Measurements from ENCODE around the gene CP.
A peak's percentile ranks its signal among the peaks of the same experiment; 100 is the strongest.
"Not testable (repeated sequence)": the region's sequence is repeated elsewhere in the genome, so short reads cannot be mapped to it uniquely, and the experiment has no call there.

Gene CP

DNA sequence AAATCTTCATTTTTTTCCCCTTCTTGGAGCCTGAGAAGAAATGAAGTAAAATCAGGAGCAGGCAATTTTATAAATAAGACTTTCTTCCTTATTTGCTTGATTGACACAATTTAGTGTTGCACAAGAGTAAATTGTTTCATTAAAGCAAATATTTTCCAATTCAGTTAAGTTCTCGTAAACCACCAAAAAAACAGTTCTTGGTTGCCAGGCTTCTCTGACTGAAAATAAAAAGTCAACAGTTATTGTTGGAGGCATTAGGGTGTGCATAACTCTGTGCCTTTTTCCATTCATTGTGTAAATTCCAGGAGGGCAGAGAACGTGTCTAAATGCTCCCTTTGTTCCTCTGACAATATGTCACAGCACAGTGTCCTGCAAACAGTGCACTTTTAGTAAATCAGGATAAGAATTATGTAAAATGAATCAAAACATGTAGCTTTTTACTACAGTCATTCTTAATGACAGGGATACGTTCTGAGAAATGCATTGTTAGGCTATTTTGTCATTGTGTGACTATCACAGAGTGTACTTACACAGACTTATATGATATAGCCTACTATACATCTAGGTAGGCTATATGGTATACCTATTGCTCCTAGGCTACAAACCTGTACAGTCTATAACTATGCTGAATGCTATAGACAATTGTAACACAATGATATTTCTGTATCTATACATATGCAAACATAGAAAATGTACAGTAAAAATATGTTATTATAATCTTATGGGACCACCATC is at the start of gene CP:
Gene CP, minus strand, starts transcription at position 47 of the 735 bp plus-strand sequence. Its CDS starts 37 bp downstream, at position 10.
- DNase-seq (ENCODE audit: low spot score) = peak; percentile 57

DNA sequence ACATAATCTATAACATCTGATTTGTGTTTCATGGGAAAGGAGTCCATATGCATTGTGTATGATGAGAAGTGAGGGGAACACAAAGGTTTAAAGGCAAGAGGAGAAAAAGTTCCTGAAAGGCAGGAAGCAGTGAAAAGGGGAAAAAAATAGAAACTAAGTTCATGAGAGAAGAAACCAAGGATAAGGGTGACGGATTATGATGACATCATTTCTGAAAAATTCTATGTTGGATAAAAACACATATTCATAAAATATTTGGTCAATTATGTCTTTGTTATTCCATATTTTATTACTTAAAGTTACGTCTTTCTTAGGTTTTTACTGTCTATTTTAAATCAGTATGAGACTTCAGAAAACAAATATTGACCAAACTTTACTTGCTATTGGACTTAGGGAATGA is 48.6 kb upstream of the CP start:
- DNase-seq (ENCODE audit: low spot score) = no peak

DNA sequence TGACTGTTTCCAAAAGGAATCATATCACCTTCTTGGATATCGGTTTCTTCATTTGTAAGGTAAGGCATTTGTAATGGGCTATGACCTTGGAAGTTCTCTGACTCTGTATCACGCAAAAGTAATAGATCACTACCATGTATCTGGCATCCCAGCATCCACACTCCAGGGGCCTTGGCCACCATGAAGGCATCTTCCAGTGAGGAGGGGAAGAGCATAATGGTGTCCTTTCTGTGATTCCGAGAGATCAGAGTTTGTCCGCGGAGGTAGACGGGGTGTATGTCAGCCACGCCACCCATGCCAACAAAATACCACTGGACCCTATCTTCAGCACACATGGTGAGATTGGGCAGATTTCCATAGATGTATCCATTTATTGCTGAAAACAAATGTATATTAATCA is 48.1 kb upstream of the CP start:
- DNase-seq (ENCODE audit: low spot score) = no peak

DNA sequence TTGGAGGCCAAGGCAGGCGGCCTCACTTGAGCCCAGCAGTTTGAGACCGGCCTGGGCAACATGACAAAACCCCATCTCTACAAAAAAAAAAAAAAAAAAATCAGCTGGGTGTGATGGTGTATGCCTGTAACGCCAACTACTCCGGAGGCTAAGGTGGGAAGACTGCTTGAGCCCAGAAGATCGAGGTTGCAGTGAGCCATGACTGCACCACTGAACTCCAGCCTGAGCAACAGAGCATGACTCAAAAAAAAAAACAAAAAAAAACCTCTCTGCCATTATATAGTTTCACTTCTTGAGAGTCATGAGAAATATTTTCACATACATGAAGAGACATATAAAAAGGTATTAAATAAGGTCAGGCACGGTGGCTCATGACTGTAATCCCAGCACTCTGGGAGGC is 45.9 kb upstream of the CP start:
- peak; percentile 46 for DNase-seq (ENCODE audit: low spot score)

DNA sequence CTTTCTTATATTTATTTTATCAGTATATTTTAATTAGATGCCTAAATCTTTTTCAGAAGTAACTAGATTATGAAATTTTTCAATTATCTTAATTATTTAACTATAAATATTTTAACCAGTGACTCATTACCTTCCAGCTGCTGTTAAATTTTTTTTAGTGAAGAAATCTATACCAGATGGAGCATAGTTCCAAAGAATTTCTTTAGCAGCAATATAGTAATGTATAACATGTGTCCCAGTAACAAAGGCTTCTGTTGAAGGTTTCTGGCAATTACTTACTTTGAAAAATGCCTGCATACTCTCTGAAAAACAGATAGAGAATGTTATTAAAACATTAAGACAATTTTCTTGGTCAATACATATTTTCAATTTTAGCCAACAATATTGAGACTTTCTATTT is 45.1 kb upstream of the CP start:
- DNase-seq (ENCODE audit: low spot score) = no peak

DNA sequence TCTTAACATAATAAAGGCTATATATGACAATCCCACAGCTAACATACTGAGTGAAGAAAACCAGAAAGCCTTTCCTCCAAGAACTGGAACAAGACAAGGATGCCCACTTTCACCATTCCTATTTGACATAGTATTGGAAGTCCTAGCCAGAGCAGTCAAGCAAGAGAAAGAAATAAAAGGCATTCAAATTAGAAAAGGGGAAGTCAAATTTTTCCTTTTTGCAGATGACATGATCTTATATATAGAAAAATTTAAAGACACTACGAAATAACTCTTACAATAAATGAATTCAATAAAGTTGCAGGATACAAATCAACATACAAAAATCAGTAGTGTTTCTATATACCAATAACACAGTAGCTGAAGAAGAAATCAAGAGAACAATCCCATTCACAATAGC is 42.2 kb upstream of the CP start:
- no peak for DNase-seq (ENCODE audit: low spot score)

DNA sequence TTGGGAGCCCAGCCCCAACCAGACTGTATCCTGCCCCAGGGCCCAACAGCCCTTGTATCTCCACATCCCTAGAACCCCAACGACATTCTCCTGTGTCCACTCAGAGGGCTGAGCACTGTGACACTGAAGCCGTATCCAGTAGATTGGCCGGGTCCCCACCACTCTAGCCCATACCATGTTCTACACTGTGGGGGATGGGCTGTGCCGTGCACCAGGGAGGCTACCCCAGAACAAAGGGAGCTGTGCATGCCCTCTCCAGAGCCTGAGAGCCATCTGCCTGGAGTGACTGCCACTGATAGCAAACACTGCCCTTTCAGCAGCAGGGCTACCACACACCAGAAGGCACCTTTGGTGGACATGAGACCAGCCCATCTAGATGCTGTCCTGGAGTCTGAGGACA is 37.1 kb upstream of the CP start:
- no peak for DNase-seq (ENCODE audit: low spot score)

DNA sequence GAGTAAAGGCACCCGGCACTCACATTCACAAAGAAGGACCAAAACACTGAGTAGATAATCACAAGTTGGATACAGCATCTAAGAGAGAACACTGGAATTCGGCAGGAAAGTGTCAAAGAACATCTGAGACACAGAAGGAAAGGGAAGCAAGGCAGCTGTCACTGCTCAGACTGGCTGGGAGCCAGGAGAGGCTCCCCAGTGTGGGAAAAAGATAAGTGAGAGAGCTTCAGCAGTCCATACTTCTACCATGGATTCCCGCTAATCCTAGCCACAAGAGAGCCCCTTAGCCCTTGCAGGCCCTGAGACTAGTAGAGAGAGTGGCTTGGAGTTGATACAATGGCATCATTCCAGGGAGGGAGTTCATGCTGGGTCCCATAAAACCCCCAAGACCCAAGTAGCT is 36.7 kb upstream of the CP start:
- DNase-seq (ENCODE audit: low spot score) = no peak

DNA sequence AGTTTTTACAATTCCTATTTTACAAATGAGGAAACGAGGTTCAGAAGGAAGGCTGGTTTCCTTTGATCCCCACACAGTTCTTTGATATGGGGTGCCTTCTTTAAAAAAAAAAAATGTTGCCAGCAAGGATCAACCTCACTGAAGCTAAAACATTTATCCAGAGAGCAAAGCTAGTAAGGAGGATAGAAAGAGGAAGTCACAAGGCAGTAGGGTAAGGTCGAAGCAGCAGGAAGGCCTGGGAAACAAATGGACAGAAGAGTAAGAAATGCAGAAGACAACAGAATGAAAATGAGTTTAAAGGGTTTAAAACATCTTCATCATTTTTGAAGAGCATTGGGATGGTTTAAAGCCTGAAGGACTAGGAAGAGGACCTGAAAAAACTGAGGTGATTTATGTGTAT is 30.6 kb upstream of the CP start:
- DNase-seq (ENCODE audit: low spot score) = no peak

DNA sequence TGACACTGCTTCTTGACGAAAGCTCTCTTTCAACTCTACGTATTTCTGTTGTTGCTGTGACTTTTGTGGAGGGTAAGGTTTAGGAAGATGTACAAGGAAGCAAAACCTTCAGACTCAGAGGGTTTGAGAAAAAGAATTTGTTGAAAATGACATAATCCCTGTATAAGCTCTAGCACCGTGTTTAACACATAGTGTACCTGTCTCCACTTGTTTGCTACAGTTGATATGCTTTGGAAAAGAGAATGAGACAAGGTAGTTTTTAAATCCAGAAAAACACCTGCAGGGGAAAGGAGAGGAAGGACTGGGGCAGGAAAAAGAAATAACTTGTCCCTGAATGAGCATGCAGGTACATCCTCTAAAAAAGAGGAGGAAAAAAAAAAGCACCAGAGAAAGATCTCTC is 29.6 kb upstream of the CP start:
- DNase-seq (ENCODE audit: low spot score) = no peak

DNA sequence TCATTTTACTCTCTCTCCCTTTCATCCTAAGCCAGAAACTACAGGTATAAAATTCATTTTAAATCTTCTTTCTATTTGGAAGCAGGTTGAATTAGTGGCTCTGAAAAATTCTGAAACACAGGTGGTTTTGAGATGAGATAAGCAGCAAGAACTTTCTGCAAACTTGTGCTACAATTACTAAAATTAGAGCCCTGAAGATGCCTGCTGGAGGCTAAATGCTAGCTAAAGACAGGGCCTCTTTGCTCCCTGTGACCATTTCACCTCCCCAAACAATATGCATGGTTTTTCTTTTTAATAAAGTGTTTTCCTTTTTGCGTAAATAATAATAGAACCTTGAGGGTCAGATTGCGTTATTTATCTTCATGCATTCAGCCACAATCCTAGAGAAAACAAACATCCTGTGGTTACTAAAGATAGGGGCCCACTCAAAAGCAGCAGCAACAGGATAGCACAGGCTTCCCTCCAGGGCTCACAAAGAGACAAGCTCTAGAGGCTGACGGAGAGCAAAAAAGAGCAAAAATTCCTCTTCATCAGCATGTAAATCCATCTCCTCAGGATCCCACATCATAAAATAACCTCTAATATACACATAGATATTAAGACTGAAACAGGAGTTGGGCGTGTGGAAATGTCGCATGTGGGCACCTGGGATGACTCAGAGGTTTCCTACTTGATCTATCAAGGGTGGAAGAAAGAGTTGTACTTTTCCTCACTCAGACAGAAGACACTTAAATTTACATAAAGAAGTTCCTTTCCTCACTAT is 26.5 kb upstream of the CP start:
- DNase-seq (ENCODE audit: low spot score) = peak; percentile 35

DNA sequence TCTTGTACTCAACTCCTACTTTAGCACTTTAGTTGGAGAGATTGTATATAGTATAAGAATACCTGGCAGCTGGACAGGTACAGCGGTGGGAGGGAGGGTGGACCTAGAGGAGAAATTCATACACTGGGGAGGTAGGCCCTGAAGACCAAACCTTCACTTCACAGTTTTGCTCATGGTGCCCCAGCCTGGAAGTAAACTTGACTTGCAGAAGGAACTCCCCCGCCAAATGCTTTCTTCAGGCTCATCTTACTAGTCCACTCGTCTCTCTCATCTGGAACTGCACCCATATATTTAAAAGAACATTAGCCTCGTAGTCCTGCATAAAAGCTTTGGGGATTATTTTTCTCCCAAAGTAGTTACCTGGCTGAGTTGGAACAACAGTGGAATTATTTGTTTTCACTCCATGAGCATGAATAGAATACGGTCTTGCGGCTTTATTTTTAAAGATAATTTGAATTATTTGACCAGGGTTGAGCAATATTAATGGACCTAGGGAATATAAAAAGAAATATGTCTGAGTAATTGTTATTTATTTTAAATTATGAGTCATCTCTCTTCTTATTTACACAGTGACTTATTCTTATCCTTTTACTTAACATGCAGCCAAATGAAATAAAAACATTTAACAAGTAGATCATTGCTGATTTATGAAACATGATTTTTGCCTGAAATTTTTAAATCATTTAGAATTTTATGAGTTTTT is 25.5 kb upstream of the CP start:
- DNase-seq (ENCODE audit: low spot score) = no peak

DNA sequence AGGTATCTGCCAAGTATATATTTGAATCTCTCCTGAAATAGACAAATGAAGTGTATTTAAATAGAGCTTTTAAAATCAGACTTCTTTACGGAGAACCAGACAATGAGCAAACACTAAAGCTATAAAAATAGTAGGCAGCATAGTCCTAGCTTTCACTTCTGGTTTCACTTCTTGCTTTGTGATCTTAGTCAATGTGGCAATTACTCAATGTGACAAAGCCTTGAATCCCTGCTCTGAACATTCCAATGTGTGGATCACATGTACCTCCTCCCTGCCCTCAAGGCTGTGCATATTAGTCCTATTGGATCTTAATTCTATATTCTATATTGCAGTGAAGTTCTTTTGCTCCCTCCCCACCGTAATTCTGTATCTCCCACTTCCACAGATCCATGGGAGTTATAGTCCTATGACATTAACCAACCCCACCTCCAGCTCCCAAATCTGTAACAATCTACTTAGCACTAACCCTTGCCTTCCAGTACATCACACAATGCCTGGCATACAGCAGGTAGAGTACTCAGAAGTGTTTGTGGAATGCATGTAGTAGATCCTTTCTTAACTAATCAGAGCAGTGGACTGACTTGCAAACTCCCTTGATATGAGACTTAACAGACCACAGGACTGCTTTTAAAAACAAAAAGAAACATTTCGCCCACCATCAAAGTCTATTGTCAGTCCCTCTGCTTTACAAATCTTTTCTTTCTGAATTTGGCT is 24.3 kb upstream of the CP start:
- peak; percentile 81 for DNase-seq (ENCODE audit: low spot score)

DNA sequence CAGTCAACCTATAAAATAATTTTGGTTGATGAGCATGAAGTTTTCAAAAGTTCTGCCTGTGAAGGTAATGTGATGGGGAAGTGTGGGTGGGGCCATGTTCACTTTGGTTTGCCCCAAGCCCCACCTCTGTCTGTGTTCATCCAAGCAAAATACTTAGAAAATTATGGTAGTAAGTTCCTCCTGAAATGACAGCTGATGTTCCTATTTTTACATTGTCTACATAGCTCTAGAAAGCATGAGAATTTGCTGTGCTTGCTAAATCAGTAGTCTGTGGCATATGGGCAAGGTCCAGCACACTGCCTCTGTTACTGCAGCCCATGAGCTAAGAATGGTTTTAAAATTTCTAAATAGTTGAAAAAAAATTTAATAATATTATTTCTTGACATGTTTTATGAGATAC is 21.9 kb upstream of the CP start:
- DNase-seq (ENCODE audit: low spot score) = no peak

DNA sequence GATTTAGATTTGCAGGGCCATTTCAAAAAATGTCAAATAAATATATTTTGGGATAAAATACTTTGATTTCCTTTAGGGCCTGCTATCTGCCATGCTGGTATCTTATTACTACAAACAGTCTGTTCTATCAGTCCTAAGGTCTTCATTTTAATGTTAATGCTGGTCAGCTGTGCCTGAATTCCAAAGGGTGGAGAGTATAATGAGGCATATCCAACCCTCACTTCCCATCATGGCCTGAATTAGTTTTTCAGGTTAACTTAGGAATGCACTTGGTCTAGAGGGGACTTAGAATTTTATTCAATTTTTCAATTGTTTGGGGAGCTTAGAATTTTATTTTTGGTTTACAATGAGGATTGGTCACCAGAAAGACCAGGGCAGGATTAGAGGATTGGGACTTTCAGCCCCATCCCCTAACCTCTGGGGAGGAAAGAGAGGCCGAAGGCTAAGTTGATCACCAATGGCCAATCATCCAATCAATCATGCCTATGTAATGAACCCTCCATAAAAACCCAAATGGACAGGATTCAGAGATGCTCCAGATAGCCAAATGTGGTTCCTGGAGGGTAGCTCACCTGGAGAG is 17.8 kb upstream of the CP start:
- no peak for DNase-seq (ENCODE audit: low spot score)

DNA sequence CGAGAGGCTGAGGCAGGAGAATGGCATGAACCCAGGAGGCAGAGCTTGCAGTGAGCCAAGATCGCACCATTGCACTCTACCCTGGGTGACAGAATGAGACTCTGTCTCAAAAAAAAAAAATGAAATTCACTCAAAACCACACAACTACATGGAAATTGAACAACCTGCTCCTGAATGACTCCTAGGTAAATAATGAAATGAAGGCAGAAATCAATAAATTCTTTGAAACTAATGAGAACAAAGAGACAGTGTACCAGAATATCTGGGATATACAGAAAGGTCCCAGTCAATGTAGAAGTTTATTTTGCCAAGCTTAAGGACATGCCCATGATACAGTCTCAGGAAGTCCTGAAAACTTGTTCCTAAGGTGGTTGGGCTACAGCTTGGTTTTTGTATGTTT is 16.6 kb upstream of the CP start:
- not testable (repeated sequence) for DNase-seq (ENCODE audit: low spot score)

DNA sequence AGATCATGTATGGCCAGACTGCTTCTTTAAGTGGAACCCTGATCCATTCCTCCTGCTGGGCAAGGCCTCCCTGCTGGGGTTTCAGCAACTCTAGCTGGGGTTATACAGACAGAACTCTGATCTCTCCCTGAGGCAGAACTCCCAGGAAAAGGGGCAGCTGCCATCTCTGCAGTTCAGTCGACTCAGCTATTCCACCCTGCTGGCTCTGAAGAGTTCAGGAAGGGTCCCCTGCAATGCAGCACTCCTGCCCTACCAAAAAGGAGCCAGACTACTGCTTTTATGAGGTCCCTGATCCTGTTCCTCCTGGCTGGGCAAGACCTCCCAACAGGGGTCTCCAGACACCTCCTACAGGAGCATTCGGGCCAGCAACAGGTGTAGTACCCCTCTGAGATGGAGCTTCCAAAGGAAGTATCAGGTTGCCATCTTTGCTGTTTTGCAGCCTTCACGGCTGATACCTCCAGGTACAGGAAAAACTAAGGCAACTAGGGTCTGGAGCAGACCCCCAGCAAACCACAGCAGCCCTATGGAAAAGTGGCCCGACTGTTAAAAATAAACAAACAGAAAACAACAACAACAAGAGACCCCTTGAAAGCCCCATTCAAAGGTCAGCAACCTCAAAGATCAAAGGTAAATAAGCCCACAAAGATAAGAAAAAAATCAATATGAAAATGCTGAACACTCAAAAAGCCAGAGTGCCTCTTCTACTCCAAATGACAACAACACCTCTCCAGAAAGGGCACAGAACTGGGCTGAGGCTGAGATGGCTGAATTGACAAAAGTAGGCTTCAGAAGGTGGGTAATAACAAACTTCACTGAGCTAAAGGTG is 14.2 kb upstream of the CP start:
- DNase-seq (ENCODE audit: low spot score) = no peak

DNA sequence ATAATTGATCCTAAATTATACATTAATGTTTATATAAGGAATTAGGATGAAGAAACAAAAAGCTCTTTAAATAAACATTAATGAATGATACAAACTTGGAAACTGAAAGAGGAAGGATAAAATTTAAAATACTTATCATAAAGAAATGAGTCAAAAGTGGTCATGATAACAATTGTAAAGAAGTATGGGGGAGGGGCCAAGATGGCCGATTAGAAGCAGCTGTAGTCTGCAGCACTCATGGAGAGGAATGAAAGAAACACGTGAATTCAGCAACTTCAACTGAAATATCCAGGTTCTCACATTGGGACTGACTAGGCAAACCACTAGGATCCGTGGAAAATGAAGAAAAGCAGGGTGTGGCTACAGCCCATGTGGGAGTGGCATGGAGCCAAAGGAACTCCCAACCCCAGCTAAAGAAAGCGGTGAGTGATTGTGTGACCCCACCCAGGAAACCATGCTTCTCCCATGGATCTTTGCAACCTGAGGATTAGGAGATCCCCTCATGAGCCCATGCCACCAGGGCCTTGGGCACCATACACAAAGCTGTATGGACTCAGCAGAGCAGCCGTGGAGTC is 13.1 kb upstream of the CP start:
- DNase-seq (ENCODE audit: low spot score) = no peak

DNA sequence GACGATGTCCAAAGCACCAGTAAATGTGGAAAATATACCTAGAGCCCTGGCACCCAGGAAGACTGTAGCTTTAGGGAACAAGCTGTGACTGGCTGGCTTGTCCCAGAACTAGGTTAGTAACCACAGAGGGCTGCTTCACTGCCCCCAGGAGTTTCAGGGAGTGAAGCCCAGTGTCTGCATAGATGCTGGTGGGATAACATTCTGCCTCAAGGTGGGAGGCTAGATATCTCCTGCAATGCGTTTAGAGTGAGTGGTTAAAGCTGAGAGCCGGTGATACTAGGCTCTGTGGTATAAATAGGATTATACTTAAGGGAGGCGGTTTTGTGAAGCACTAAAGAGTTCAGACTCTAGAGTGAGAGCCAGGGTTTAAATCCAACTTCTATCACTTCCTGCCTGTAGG is 11.7 kb upstream of the CP start:
- DNase-seq (ENCODE audit: low spot score) = no peak

DNA sequence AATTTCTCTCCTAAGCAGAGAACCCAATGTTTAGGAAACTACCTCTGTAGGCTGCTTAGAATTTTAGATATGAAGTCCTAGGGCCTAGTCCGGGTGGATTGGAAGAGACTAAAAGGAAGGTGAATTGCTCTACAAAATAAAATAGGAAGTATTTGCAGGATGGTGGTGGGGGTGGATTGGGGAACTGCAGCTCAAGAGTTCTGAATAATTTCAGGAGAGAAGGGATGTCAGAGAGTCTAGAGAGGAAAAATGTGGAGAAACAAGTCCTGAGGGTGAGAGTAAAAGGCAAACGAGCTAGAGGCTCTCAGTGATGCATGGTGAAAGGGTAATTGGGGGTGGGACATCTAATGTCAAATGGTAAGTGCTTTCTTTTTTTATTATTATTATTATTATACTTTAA is 10.2 kb upstream of the CP start:
- no peak for DNase-seq (ENCODE audit: low spot score)

All from kidney tubule cell (primary cell).